Mesothelial cell of epicardium (in vitro differentiated cells): ENCODE data around the gene ZNF638. TPM values are rescaled to one million over a fixed set of nuclear protein-coding genes. Genes with fewer than 3 reads are reported as not detected.
"Not testable (repeated sequence)": the region's sequence is repeated elsewhere in the genome, so short reads cannot be mapped to it uniquely, and the experiment has no call there.

Experiments
- DNase-seq, 2 experiments: peaks; one replicate each; pipeline ENCODE4 v3.0.0; 2021; ENCODE audit warnings: low spot score in 2 of 2; ENCODE audit not compliant: unreplicated experiment in 2 of 2
- H3K27ac Mint-ChIP-seq: 2 replicates; pipeline ENCODE4 v1.8.0; 2021; ENCODE audit warnings: mixed read lengths
- H3K27me3 Mint-ChIP-seq: 2 replicates; pipeline ENCODE4 v1.8.0; 2021; ENCODE audit warnings: low read depth, mixed read lengths
- H3K36me3 Mint-ChIP-seq: 2 replicates; pipeline ENCODE4 v1.8.0; 2021; ENCODE audit warnings: mixed read lengths
- H3K4me1 Mint-ChIP-seq: 2 replicates; pipeline ENCODE4 v1.8.0; 2021; ENCODE audit warnings: mixed read lengths
- H3K4me3 Mint-ChIP-seq: 2 replicates; pipeline ENCODE4 v1.8.0; 2021; ENCODE audit warnings: mild to moderate bottlenecking, moderate library complexity, mixed read lengths
- H3K9me3 Mint-ChIP-seq: 2 replicates; pipeline ENCODE4 v1.8.0; 2021; ENCODE audit warnings: mixed read lengths
- CTCF ChIP-seq: fragments of 200-600 bp; sonication (generic); IDR thresholded peaks from one replicate; pipeline ENCODE4 v1.5.0; 2021; ENCODE audit warnings: antibody characterized with exemption; ENCODE audit not compliant: unreplicated experiment
- total RNA-seq: library from RNA; stranded (reverse); gene quantifications from 3 replicates; pipeline ENCODE4 v1.2.1, GENCODE V29; 2021

Gene ZNF638
- total RNA-seq, 1 donor from 2014 or later, result 208 TPM

GRCh38 chr2:71393216-71393615, 61.6 kb downstream of the ZNF638 start:
- Mint-ChIP-seq H3K27me3 (no peaks in the 10 kb centered on the region), H3K27ac (no peak overlapping the region), H3K36me3 (peaks cover 74% of the 10 kb centered on the region), H3K4me1 (no peaks in the 10 kb centered on the region), H3K9me3 (peaks cover 10% of the 10 kb centered on the region), H3K4me3 (no peak overlapping the region)
- DNase-seq, result no peak
- TF ChIP-seq CTCF, result no peak

GRCh38 chr2:71395471-71395870, 63.9 kb downstream of the ZNF638 start:
- no peak for DNase-seq
- Mint-ChIP-seq H3K36me3 (peaks cover 55% of the 10 kb centered on the region), H3K27me3 (no peaks in the 10 kb centered on the region), H3K9me3 (peaks cover 7% of the 10 kb centered on the region), H3K27ac (no peak overlapping the region), H3K4me1 (no peaks in the 10 kb centered on the region), H3K4me3 (no peak overlapping the region)
- TF ChIP-seq CTCF, result no peak

- Mint-ChIP-seq H3K4me1 (no peaks in the 10 kb centered on the region), H3K27ac (no peak overlapping the region), H3K4me3 (no peak overlapping the region), H3K27me3 (no peaks in the 10 kb centered on the region), H3K36me3 (peaks cover 45% of the 10 kb centered on the region), H3K9me3 (no peaks in the 10 kb centered on the region)
- no peak for TF ChIP-seq CTCF
- no peak for DNase-seq
Observed at GRCh38 chr2:71402427-71402826, 70.8 kb downstream of the ZNF638 start.

GRCh38 chr2:71409611-71410010, 78.0 kb downstream of the ZNF638 start:
- Mint-ChIP-seq H3K4me1 (no peaks in the 10 kb centered on the region), H3K36me3 (peaks cover 41% of the 10 kb centered on the region)
- TF ChIP-seq CTCF, result no peak

GRCh38 chr2:71410696-71411095, 79.1 kb downstream of the ZNF638 start:
- H3K27ac Mint-ChIP-seq, result peak overlapping the region; percentile 75
- H3K4me1 Mint-ChIP-seq, result no peaks in the 10 kb centered on the region
- TF ChIP-seq CTCF, result no peak
- no peak overlapping the region for H3K4me3 Mint-ChIP-seq
- peaks cover 32% of the 10 kb centered on the region for H3K36me3 Mint-ChIP-seq
- DNase-seq, result no peak
- peaks cover 4% of the 10 kb centered on the region for H3K9me3 Mint-ChIP-seq
- H3K27me3 Mint-ChIP-seq, result no peaks in the 10 kb centered on the region

More at GRCh38 chr2:71409611-71410010, 78.0 kb downstream of the ZNF638 start:
- no peak for DNase-seq
- Mint-ChIP-seq H3K27me3 (no peaks in the 10 kb centered on the region), H3K27ac (peak overlapping the region; percentile 64), H3K4me3 (no peak overlapping the region), H3K9me3 (peaks cover 4% of the 10 kb centered on the region)

GRCh38 chr2:71416866-71417265, 85.3 kb downstream of the ZNF638 start:
- DNase-seq, H3K36me3 Mint-ChIP-seq, H3K4me1 Mint-ChIP-seq, H3K9me3 Mint-ChIP-seq, H3K27me3 Mint-ChIP-seq, H3K27ac Mint-ChIP-seq: not testable (repeated sequence)
- H3K4me3 Mint-ChIP-seq, result peak overlapping the region; percentile 82
